Common myeloid progenitor, CD34-positive (primary cell): Measurements from ENCODE around the gene ASPN.
A peak's percentile ranks its signal among the peaks of the same experiment; 100 is the strongest.

Source experiments
- CTCF ChIA-PET: fragments of 350-600 bp; sonication (Branson Sonifier 250); formaldehyde crosslinking; loops from one replicate; lab custom pipeline; 2021; ENCODE audit warnings: antibody characterized with exemption; lab: Charles Lee
- POLR2A ChIA-PET: fragments of 350-600 bp; sonication (Branson Sonifier 250); formaldehyde crosslinking; loops from one replicate; lab custom pipeline; 2021; ENCODE audit warnings: antibody characterized with exemption; lab: Charles Lee
- DNase-seq, 3 donors: peaks; one replicate each; pipeline versions ENCODE4 v3.0.0 to v3.0.0-alpha.2; 2013
- H3K27ac ChIP-seq, 2 experiments: 1 replicate in 1 of 2; 2 replicates in 1 of 2; pipeline ENCODE4 v1.7.0; 2013; ENCODE audit warnings: inconsistent platforms in 2 of 2, low read length in 2 of 2, mild to moderate bottlenecking in 2 of 2, low read depth in 1 of 2, moderate library complexity in 1 of 2; ENCODE audit not compliant: severe bottlenecking in 2 of 2, insufficient read depth in 1 of 2, poor library complexity in 1 of 2
- H3K27me3 ChIP-seq, 5 experiments: replicated peaks in 2 of 5; 1 replicate in 3 of 5; 2 replicates in 2 of 5; pipeline versions ENCODE4 v1.6.1 to v1.7.0; 2013; ENCODE audit warnings: low read length in 4 of 5, mild to moderate bottlenecking in 2 of 5, moderate library complexity in 2 of 5, inconsistent platforms in 1 of 5; ENCODE audit not compliant: insufficient read depth in 5 of 5, control insufficient read depth in 4 of 5
- H3K36me3 ChIP-seq, 4 experiments: 1 replicate in 2 of 4; 2 replicates in 2 of 4; pipeline versions ENCODE4 v1.6.1 to v1.7.0; 2013; ENCODE audit warnings: low read length in 3 of 4, control low read depth in 1 of 4, mild to moderate bottlenecking in 1 of 4; ENCODE audit not compliant: control insufficient read depth in 4 of 4, insufficient read depth in 4 of 4
- H3K4me1 ChIP-seq, 4 experiments: 1 replicate in 3 of 4; 2 replicates in 1 of 4; pipeline versions ENCODE4 v1.6.1 to v1.7.1; 2013; ENCODE audit warnings: low read length in 3 of 4, mild to moderate bottlenecking in 3 of 4, control low read depth in 1 of 4, inconsistent platforms in 1 of 4, moderate library complexity in 1 of 4; ENCODE audit not compliant: control insufficient read depth in 4 of 4, insufficient read depth in 4 of 4; ENCODE audit errors: control extremely low read depth in 1 of 4
- H3K4me3 ChIP-seq, 7 experiments: 1 replicate in 4 of 7; 2 replicates in 3 of 7; pipeline versions ENCODE4 v1.5.1 to v1.7.0; 2013; ENCODE audit warnings: mild to moderate bottlenecking in 7 of 7, low read length in 6 of 7, moderate library complexity in 6 of 7, inconsistent platforms in 2 of 7, low read depth in 2 of 7, control low read depth in 1 of 7; ENCODE audit not compliant: insufficient read depth in 4 of 7, control insufficient read depth in 1 of 7; ENCODE audit errors: extremely low read depth in 1 of 7
- H3K9me3 ChIP-seq, 5 experiments: 1 replicate in 4 of 5; 2 replicates in 1 of 5; pipeline versions ENCODE4 v1.6.1 to v1.7.1; 2013; ENCODE audit warnings: low read length in 4 of 5, mild to moderate bottlenecking in 2 of 5, inconsistent platforms in 1 of 5, low read depth in 1 of 5, moderate library complexity in 1 of 5; ENCODE audit not compliant: control insufficient read depth in 4 of 5, insufficient read depth in 2 of 5; ENCODE audit errors: control extremely low read depth in 1 of 5
- WGBS: methylation state at CpG from one replicate; pipeline ENCODE4 v1.1.5; 2013; ENCODE audit not compliant: insufficient coverage; 5-methylcytosine and 5-hydroxymethylcytosine counted together

Gene ASPN

DNA sequence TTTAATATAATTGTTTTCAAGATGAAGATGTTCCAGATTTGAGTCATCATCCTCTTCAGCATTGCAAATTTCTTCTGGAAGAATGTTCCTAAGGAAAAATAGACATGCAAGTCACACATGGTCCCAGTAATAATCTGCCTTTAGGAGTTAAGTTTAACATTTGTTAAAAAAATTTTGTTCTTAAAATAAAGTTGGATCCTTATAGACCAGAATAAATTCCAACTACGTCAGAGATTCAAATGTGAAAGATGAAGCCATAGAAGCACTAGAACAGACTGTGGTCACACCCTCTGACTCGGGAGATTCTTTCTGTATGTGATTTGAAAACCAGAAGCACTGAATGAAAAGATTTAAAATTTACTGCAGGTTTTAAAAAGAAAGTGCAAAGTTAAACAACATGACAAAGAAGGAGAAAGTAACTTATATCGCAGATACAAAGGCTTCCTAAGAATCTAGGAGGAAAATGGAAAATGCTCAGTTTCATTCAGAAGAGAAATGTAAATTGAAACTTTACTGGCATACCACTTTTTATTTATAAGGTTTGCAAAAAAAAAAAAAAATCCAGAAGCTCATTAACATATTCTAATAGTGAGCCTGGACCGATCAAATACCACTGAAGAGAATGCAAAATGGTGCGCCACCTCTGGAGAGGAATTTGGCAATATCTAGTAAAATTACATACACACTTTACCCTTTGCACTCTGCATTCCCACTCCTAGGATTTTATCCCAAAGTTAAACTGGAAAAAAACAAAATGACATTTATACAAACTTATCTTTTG lies 14.3 kb upstream of the ASPN start:
- no peak overlapping the region for H3K27ac ChIP-seq
- no peaks in the 10 kb centered on the region for H3K9me3 ChIP-seq
- H3K36me3 ChIP-seq, result peaks cover 0 to 2% (median 0%) of the 10 kb centered on the region in 4 experiments
- no peaks in the 10 kb centered on the region for H3K27me3 ChIP-seq
- H3K4me1 ChIP-seq, result no peaks in the 10 kb centered on the region
- no peak overlapping the region for H3K4me3 ChIP-seq
- ChIA-PET POLR2A (no interaction called here), CTCF (no interaction called here)
- DNase-seq, result no peak
- 96% methylated on average over 3 of the region's 5 CpGs for WGBS

DNA sequence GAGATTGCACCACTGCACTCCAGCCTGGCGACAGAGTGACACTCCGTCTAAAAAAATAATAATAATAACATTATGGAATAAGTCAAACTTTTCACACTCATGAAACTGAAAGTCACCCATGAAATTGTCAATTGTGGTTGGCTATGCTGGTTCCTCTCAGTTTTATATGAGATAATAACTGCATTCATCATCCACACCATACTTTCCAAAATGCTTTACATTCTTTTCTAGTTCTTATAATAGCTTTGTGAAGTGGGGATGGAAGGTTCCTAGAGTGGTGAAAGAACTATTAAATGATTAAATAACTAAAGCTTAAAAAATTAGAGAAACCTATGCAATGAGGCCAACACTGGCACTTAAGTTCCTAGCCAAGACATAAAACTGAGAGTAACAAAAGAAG lies 12.6 kb upstream of the ASPN start:
- Histone ChIP-seq H3K4me3 (no peak overlapping the region), H3K36me3 (peaks cover 0 to 2% (median 0%) of the 10 kb centered on the region in 4 experiments), H3K9me3 (no peaks in the 10 kb centered on the region), H3K4me1 (peaks cover 0 to 2% (median under 1%) of the 10 kb centered on the region in 4 experiments), H3K27me3 (no peaks in the 10 kb centered on the region), H3K27ac (no peak overlapping the region)
- ChIA-PET POLR2A (no interaction called here), CTCF (interaction anchor here (1.2 to 1.3 kb wide), 2 partner anchors 10 to 14 kb away, joined by 3 to 4 read pairs; no protein-coding TSS in a partner anchor)
- DNase-seq, result no peak
- no CpG with 5 or more reads among the region's 2 CpGs for WGBS

DNA sequence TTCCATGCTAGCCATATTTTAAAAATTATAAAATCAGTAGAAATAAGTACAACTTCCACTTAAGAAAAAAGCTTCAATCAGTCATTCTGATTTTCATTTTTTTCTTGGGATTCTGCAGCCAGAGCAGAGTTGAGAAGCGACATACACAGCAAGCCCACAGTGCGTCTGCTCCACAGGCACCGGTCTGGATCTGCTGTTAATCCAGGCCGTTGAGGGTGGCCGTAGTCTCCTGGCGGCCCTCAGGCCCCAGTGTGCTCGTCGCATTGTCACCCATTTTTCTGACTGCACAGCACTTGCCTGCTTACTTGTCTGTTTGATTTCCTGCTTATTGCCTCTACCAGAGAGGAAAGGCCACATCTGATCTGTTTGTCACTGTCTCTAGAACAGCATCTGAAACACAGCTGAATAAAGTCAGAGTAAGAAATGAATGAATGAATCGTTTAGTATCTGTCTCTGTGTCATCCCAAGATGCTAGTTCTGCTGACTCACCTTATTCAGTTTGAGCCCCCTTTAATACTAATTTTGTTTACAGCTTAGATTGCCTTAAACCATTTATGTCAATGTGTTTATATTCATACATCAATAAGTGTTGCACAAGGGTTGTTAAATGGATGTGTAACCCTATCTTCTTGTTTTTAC lies 11.6 kb upstream of the ASPN start:
- no peak for DNase-seq
- Histone ChIP-seq H3K4me1 (peaks cover 0 to 9% (median 1%) of the 10 kb centered on the region in 4 experiments), H3K9me3 (no peaks in the 10 kb centered on the region), H3K4me3 (no peak overlapping the region), H3K27ac (no peak overlapping the region), H3K27me3 (no peaks in the 10 kb centered on the region), H3K36me3 (peaks cover 0 to 2% (median 0%) of the 10 kb centered on the region in 4 experiments)
- ChIA-PET CTCF (interaction anchor here (1.2 to 1.3 kb wide), 2 partner anchors 11 to 15 kb away, joined by 3 to 4 read pairs; no protein-coding TSS in a partner anchor), POLR2A (no interaction called here)
- 96% methylated on average over 8 of the region's 9 CpGs for WGBS

DNA sequence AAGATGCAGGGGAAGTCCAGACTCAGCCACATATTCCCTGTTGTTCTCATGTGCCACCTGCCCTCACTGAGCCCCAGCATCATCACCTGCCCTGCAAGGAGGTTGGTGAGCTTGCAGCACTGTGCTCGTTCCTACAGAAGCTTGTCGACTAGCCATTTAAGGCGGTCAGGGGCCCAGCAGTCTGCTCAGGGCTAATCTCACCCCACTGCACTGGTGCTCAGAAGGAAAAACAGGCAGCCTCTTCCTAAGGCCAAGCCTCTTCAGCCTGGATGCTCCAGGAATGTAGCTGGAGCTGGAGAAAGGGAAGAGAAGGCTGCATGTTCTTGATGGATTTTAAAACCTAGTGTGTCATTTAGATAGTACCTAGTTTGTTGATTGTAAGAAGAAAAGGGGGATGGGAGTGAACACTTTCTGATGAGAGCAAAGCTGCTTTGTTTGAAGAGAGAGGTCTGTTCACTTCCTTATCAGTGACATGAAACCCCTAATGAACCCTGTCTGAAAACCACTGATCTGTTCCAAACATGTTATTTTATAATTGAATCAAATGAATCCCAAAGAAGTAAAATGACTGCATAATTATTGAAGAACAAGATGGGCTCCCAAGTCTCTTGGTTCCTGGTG lies 10.6 kb upstream of the ASPN start:
- no peak overlapping the region for H3K27ac ChIP-seq
- ChIA-PET POLR2A (no interaction called here), CTCF (no interaction called here)
- H3K4me3 ChIP-seq, result no peak overlapping the region
- 97% methylated on average over 3 of the region's 3 CpGs for WGBS
- no peaks in the 10 kb centered on the region for H3K9me3 ChIP-seq
- H3K27me3 ChIP-seq, result no peaks in the 10 kb centered on the region
- peaks cover 0 to 2% (median 0%) of the 10 kb centered on the region in 4 experiments for H3K36me3 ChIP-seq
- H3K4me1 ChIP-seq, result peaks cover 0 to 9% (median 1%) of the 10 kb centered on the region in 4 experiments
- DNase-seq, result peak in 1 of 3 donors; percentile 1

DNA sequence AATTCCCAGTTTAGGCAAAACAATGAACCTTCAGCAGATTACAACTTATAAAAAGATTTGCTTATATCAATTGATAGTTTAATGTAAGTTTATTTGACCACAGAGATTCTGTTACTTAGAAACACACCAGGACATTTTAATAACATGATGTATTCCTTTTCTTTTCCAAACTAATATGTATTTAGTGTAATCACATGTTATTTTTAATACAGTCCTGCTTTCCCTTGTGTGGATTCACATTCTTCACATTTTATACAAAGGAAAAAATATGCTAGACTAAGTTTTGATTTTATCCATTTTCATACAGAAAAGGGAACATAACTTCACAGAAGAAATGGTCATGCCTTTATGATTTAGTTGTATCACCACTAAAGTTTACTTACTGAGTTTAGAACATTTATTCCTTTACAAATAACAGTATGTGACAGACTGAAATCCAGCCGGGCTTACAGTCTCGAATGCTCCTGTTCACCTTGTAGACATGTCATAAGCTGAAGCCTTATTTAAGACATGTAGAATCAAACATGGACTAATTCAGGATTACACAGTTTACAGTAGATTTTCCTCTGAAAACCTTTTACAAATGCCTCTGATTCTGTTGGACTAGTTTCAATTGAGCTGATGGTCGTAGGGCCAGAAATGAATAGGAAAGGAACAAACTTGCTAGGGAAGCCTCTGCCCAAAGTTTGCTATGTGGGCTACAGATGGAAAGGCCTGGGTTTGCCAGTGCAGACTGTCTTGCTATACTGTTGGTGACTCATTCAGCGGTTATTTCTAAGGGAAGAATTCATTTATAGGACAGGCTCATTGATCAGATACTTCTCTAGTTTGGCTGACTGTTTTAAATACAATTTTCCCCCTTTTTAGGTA lies 6.6 kb upstream of the ASPN start:
- H3K27me3 ChIP-seq, result no peaks in the 10 kb centered on the region
- DNase-seq, result no peak
- 100% methylated on average over 2 of the region's 4 CpGs for WGBS
- no peak overlapping the region for H3K27ac ChIP-seq
- H3K9me3 ChIP-seq, result no peaks in the 10 kb centered on the region
- H3K4me3 ChIP-seq, result no peak overlapping the region
- ChIA-PET CTCF (no interaction called here), POLR2A (no interaction called here)
- peaks cover 0 to 15% (median 3%) of the 10 kb centered on the region in 4 experiments for H3K4me1 ChIP-seq
- H3K36me3 ChIP-seq, result peaks cover 0 to 2% (median 0%) of the 10 kb centered on the region in 4 experiments

DNA sequence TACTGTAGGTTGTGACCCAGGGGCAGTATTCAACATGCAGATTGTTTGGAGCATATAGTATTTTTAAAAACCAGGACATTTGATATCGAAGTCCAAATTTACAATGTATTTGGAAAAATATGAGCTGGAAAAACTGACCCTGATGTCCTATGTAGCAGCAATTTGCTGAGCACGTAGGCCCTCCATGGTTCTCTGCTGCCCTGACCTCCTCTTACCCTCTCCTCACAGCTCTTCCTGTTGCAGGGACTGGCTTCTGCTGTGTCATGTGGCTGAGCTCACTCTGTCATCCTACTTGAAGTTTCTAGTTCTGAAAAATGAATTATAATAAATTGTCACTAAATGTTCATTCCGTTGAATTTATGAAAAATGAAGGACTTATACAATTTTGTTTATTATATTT lies 4.1 kb upstream of the ASPN start:
- WGBS, result 0% methylated on average over 1 of the region's 3 CpGs
- ChIA-PET POLR2A (interaction anchor here (0.6 kb wide), 1 partner anchor 138 kb away, joined by 3 read pairs; no protein-coding TSS in a partner anchor), CTCF (interaction anchor here (1.5 to 2.4 kb wide), 2 partner anchors 14 to 17 kb away, joined by 4 to 6 read pairs; no protein-coding TSS in a partner anchor)
- Histone ChIP-seq H3K27me3 (no peaks in the 10 kb centered on the region), H3K36me3 (no peaks in the 10 kb centered on the region), H3K4me3 (no peak overlapping the region), H3K9me3 (no peaks in the 10 kb centered on the region), H3K27ac (peak overlapping the region in 1 of 2 experiments; percentile 20), H3K4me1 (peaks cover 0 to 15% (median 3%) of the 10 kb centered on the region in 4 experiments)
- peak in 2 of 3 donors; percentile 27 to 39 for DNase-seq
